Measurements from ENCODE around the gene EMC10.

- no peak for TF ChIP-seq CTCF (conservative IDR thresholded peaks at IDR 0.05; ENCODE audit: low read length)
- no peak for TF ChIP-seq EZH2phosphoT487 (IDR thresholded peaks at IDR 0.05; ENCODE audit: borderline replicate concordance, low read depth, low read length)
Measured at GRCh38 chr19:50505856-50506611, 29.7 kb downstream of the EMC10 start.
